ENCODE measurements around the gene SREK1IP1.

SREK1IP1 gene

GRCh38 chr5:64768358-64769312 is at the start of gene SREK1IP1, which contains the start of gene CWC27:
TSS of gene SREK1IP1 (minus strand) at chr5:64768691. CDS start at chr5:64768517, 174 bp downstream.
TSS of gene CWC27 (plus strand) at chr5:64768930. CDS start at chr5:64769147, 217 bp downstream.
- peak; percentile 71 to 74 for DNase-seq

DNA sequence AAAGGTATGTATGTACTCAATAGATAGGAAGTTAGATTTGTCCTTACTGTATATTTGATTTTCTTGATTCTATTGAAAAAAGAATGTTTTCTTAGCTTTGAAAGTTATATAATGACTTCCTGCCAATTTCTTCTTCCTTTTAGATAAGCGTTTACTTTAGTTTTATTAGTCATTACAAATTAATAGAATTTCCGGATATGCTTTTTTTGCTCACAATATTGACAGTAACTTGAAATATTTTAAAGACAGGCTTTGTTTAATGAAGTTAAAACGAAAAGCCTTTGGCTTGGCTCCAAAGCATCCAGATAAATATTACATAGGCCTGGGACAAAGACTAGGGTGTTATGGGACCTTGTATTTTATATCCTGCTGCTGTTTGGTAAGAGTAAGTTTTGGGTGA is 49.8 kb upstream of the SREK1IP1 start:
- DNase-seq = no peak

GRCh38 chr5:64814073-64814472 is 45.6 kb upstream of the SREK1IP1 start:
- DNase-seq = no peak

DNA sequence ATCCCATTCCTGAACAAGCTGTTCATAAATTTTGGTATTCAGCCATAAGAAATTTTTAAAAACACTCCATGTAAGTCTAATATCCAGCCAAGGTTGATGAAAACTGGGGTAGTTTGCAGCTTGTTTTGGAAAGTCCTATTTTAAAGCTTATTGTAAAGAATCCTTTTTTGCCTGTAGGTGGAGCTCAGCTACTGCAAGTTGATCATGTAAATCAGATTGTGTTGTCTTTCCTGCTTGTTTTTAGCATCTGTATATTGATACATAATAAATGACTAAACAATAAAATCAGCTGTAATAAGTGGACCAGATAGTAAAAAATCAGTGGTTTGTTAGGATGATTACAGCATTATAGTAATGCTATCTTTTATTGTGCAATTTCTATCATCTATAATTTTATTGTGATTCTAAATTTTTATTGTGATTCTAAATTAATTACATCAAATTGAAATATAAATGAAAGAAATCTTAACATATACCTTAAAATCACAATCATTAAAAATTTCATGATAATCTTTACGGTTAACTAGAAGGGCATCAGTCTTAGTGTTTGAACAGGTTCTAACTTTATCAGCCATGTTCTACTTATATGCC is 42.7 kb upstream of the SREK1IP1 start:
- DNase-seq = no peak

- DNase-seq = no peak
Observed at GRCh38 chr5:64807520-64807919, 39.0 kb upstream of the SREK1IP1 start.

GRCh38 chr5:64806537-64806936 is 38.0 kb upstream of the SREK1IP1 start:
- no peak for DNase-seq

DNA sequence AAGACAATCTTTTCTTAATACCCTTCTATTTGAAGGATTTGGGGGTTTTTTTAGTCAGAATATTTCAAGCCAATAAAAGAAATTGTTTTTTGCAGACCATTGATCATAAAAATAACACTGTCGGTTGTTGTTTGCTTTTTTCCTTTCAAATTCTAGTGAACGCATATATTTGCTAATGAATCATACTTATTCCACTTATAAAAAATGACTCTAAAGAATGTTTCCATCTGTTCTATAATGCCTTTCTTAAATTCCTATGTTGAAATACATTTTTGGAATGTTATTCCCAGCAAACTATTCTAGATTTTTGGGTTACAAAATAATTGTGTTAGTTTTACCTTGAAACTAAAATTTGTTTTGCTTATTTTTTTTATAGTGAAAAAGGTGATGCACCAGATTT is 32.4 kb upstream of the SREK1IP1 start:
- no peak for DNase-seq

GRCh38 chr5:64796301-64796700 is 27.8 kb upstream of the SREK1IP1 start:
- DNase-seq = no peak

- DNase-seq = no peak
Observed at GRCh38 chr5:64794053-64794770, 25.7 kb upstream of the SREK1IP1 start.

DNA sequence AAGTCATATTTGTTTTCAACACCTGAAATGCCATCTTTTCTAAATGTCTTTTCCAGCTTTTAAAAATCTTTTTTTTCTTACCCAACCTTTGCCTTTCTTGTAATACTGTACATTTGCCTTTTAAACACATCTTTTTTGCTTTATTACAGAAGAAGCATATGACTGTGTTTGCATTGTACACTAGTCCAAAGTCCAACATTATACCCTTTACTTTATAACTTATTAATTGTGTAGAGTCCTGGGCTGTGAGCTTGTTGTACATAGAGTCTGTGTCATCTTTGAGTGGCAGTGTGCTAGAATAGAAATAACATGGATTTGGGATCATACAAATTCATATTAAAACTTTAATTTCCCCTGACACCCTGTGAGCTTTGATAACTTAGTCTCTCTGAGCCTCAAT is 24.0 kb upstream of the SREK1IP1 start:
- DNase-seq = no peak

GRCh38 chr5:64790210-64790609 is 21.7 kb upstream of the SREK1IP1 start:
- no peak for DNase-seq

- DNase-seq = no peak
Observed at GRCh38 chr5:64789457-64789856, 21.0 kb upstream of the SREK1IP1 start.

DNA sequence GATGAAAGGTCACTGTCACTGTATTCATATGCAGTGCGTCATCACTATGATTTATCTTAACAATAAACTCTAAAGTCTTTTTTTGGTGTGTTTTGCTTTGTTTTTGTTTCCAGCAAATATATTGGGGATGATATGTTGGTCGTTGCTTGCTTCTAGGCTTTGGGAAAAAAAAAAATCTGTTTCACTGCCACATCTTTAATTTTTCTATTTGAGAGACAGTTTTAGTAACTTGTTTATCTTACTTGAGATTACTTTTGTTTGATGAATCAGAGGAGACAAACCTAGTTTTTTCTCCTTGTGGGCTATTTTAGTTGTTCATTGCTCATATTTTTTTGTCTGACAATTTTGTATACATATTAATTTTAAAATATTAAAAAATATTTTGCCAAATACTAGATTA is 19.7 kb upstream of the SREK1IP1 start:
- DNase-seq = no peak

GRCh38 chr5:64786372-64786771 is 17.9 kb upstream of the SREK1IP1 start:
- no peak for DNase-seq

DNA sequence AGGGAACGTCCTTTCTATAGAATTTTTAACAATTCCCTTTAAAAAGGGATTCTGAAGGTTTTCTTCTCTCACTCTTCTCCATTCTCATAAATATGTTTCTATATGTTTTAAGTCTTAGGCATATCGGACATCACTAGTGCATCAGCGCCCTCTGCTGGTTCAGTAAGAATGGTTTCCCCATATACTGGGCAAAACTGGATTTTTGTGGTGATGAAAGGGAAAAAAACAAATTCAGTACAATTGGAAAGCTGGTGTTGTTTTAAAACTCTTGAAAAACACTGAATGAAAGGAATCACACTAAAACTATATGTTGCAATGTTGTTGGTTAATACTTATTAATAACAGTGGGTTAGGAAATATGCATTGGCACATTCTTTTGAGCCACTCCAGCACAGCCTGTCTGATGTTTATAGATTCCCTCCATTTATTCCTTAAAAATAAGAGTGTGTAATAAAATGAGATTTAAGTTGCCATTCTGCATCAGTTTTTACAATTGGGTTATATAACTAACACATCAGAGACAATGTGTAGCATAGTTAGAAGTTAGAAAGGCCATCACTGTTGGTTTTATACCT is 16.0 kb upstream of the SREK1IP1 start:
- peak; percentile 61 to 65 for DNase-seq

GRCh38 chr5:64775291-64775690 is 6.8 kb upstream of the SREK1IP1 start:
- no peak for DNase-seq

DNA sequence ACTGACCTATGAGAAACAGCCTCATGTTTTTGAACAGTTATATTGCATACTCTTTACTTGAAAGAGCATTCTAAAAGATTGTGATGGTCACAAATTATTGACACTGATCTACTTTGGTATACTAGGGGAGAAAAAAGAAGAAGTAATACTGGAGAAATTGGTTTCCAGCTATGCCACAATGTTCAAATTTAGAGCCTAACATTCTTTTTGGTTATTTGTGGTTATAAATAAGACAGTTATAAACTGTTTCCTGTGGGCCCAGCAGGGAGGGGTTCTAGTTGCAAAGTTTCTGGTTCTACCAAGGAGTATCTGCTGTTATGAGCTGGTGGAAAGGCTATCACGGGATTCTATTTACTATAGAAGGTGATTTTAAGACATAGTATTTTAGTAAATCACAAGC is 5.0 kb upstream of the SREK1IP1 start:
- DNase-seq = no peak

DNA sequence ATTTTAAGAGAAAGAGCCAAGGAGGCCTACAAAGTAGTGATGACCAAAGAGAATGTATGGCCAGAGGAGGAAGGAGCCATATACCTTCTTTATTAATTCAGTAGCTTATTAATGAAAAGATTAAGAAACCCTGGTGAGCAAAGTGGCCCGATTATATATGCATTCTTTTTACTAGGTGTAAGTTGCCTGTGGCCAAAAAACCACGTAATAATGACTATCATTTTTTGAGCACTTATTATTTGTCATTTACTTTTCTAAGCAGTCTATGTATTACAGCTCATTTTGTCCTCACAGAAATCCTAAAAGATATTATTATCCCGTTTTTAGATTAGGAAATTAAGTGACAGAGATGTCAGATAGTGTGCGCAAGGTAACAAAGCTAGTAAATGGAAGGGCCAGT is 3.2 kb upstream of the SREK1IP1 start:
- DNase-seq = no peak

DNA sequence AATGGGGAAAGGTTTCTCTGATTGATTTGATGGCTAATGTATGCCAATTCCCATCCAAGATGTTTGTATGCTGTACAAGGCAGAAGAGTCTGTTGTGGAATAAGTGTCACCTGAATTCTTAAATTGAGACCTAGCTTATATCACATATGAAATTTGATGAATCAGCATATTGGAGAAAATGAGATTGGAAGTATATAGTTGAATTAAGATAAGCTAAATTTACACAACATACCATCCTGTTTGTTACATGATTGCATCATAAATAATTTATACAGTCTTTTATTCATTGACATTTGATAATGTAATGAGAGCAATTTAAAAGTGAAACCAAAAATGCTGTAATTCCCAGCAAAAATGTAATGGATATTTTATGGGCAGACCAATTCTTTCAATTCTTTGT is 1.4 kb upstream of the SREK1IP1 start:
- DNase-seq = no peak

- DNase-seq = no peak
Observed at GRCh38 chr5:64767959-64768357, 533 bp downstream of the SREK1IP1 start.

DNA sequence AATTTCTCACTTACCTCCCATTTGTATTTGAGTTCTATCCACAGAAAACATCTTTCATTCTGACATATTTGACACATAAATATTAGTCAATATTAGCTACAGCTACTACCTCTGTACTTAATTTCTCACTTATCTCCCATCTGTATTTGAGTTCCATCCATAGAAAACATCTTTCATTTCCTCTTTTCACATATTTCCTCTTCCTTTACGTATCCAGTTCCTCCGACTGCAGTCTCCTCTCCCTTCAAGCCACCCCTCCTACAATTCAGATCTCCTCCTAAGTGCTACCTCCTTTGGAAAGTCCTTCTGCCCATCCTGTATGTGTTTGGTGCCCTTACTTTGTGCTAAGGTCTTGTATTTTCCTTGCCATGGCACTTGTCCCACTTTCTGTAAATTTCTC is 1.6 kb downstream of the SREK1IP1 start:
- DNase-seq = no peak

DNA sequence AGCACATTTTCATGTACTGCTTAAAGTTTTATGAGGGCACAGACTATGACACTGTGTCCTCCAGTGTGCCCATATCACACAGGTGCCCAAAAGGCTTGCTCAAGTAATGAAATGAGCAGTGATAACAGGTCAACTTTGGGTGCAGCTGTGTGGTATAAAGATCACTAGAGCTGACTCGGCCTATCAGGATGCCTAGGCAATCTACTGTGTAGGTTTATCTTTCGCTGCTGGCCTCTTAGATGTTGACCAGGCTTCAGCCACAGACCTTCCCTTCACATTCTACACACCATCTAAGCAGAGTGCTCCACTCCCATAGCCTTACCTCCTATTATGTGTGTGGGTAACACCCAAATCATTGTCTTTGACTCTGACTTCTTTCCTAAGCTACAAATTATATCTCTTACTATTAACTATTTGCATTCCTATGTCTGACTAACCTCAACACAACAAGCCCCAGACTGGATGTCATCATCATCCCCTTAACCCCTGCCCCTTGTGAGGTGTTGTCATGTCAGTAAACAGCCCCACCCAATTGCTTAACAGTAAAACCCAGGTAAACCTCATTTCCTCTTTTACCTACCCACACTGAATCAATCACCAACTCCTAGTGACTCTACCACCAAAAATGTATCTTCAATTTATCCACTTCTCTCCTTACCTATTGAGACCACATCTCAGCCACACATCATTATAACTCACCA is 2.5 kb downstream of the SREK1IP1 start:
- DNase-seq = no peak

Data from activated CD4-positive, alpha-beta T cell treated with anti-CD3 and anti-CD28 coated beads, Interleukin-2, amount 50 U/mL, for 4 hours (primary cell).